Natural killer cell treated with Interleukin-12 subunit alpha and Interleukin-12 subunit beta and Interleukin-15 and Interleukin-18, amount 100 ng/mL, for 72 hours (primary cell): ENCODE data around the gene RAB8B. TPM values are rescaled to one million over a fixed set of nuclear protein-coding genes. Genes with fewer than 3 reads are reported as not detected.
A peak's percentile ranks its signal among the peaks of the same experiment; 100 is the strongest.

Experiments
- ATAC-seq, 2 donors: fragments of 150-1000 bp; cut with Tn5 transposase in 1 of 2; sonication (Bioruptor Pico), chemical (Tn5 transposase) in 1 of 2; 2 replicates each; pipeline ENCODE4 v1.10.0; 2021
- DNase-seq: peaks from one replicate; pipeline ENCODE4 v3.0.0; 2022; ENCODE audit warnings: low spot score
- H3K27ac Mint-ChIP-seq, 2 donors: 1 replicate in 1 of 2; 2 replicates in 1 of 2; pipeline ENCODE4 v1.8.0; 2022; ENCODE audit warnings: mixed read lengths in 2 of 2, mild to moderate bottlenecking in 1 of 2, moderate library complexity in 1 of 2
- H3K27me3 Mint-ChIP-seq, 2 donors: 1 replicate in 1 of 2; 2 replicates in 1 of 2; pipeline ENCODE4 v1.8.0; 2022; ENCODE audit warnings: mixed read lengths in 2 of 2
- H3K36me3 Mint-ChIP-seq: one replicate; pipeline ENCODE4 v1.8.0; 2022; ENCODE audit warnings: mixed read lengths
- H3K4me1 Mint-ChIP-seq, 2 donors: 1 replicate in 1 of 2; 2 replicates in 1 of 2; pipeline ENCODE4 v1.8.0; 2022; ENCODE audit warnings: low read depth in 2 of 2, mixed read lengths in 2 of 2, mild to moderate bottlenecking in 1 of 2
- H3K4me3 Mint-ChIP-seq: one replicate; pipeline ENCODE4 v1.8.0; 2022; ENCODE audit warnings: mixed read lengths
- H3K9me3 Mint-ChIP-seq: 2 replicates; pipeline ENCODE4 v1.8.0; 2022; ENCODE audit warnings: mixed read lengths
- total RNA-seq, 2 donors: library from RNA; stranded (reverse); gene quantifications; one replicate each; pipeline ENCODE4 v1.2.3, GENCODE V29; 2022

The RAB8B gene
- total RNA-seq, 2 donors from 2014 or later = 49.1 to 113 TPM

DNA sequence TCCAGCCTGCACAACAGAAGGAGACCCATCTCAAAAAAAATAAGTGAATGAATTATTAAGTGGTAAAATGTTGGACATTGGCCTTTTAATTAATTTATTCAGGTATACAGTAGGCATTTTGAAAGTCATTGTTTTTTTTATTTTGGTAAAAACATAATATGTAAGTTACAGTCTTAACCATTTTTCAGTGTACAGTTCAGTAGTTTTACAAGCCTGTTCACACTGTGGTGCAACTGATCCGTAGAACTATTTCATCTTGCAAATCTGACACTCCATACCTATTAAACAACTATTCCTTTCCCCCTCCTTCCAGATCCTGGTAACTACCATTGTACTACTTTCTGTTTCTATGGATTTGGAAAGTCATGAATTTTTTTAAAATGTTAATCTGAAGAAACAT is 51.9 kb downstream of the RAB8B start:
- H3K4me3 Mint-ChIP-seq = no peak overlapping the region
- peaks cover 16% of the 10 kb centered on the region for H3K36me3 Mint-ChIP-seq
- no peak overlapping the region for H3K27ac Mint-ChIP-seq
- DNase-seq (no peak), ATAC-seq (no peak)
- H3K4me1 Mint-ChIP-seq = peaks cover 59 to 63% of the 10 kb centered on the region in 2 donors
- no peaks in the 10 kb centered on the region for H3K27me3 Mint-ChIP-seq
- H3K9me3 Mint-ChIP-seq = no peaks in the 10 kb centered on the region

DNA sequence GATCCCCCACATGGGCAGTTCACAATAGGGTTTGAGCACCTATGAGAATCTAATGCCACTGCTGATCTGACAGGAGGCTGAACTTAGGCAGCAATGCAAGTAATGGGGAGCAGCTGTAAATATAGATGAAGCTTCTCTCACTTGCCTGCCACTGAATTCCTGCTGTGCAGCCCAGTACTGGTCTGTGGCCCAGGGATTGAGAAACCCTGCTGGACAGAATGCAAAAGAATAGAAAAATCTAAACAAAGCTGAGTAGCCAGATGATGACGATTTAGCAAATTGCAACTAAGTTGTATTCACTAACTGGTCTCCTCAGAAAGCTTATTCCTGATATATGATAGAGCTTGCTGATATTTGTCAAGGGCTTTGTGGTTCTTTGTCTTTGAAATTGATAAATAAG is 53.7 kb downstream of the RAB8B start:
- ATAC-seq (no peak), DNase-seq (no peak)
- peaks cover 55 to 60% of the 10 kb centered on the region in 2 donors for H3K4me1 Mint-ChIP-seq
- H3K36me3 Mint-ChIP-seq = peaks cover 19% of the 10 kb centered on the region
- peak overlapping the region; percentile 69 to 80 for H3K27ac Mint-ChIP-seq
- H3K4me3 Mint-ChIP-seq = peak overlapping the region; percentile 10
- no peaks in the 10 kb centered on the region for H3K27me3 Mint-ChIP-seq
- no peaks in the 10 kb centered on the region for H3K9me3 Mint-ChIP-seq

DNA sequence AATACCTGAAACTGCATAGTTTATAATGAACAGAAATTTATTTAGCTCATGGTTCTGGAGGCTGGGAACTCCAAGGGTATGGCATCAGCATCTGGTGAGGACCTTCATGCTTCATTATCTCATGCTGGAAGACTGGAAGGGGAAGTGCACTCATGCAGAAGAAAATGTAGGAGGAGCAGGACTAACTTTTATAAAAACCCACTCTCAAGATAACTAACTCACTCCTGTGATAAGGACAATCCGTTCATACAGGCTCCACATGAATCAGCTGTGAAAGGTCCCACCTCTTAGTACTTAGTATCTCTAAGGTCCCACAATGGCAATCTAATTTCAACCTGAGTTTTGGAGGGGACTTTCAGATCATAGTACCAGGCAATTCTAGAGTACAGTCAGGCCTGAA is 54.4 kb downstream of the RAB8B start:
- no peak for DNase-seq
- no peaks in the 10 kb centered on the region for H3K9me3 Mint-ChIP-seq
- no peak for ATAC-seq
- H3K4me3 Mint-ChIP-seq = no peak overlapping the region
- H3K27ac Mint-ChIP-seq = peak overlapping the region; percentile 69 to 80
- H3K36me3 Mint-ChIP-seq = peaks cover 19% of the 10 kb centered on the region
- peaks cover 53 to 59% of the 10 kb centered on the region in 2 donors for H3K4me1 Mint-ChIP-seq
- no peaks in the 10 kb centered on the region for H3K27me3 Mint-ChIP-seq

DNA sequence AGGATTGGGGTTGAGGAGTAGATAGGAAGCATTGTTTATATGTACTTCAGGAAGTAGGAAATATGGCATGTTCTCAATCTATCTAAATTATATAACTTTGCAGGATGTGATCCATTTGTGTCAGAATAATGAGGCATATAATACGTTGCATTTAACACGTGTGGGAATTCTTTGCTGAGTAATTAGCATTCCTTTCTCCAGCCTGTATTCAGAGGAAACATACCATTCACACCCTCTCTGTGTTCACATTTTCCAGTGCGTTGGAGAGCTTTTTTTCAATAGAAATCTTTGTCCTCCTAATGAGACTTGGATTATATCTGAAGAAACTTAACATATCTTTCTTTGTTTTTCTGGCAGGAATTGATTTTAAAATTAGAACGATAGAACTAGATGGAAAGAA is 55.0 kb downstream of the RAB8B start:
- Mint-ChIP-seq H3K36me3 (peaks cover 21% of the 10 kb centered on the region), H3K4me1 (peaks cover 54 to 59% of the 10 kb centered on the region in 2 donors), H3K27ac (peak overlapping the region; percentile 69 to 80), H3K27me3 (no peaks in the 10 kb centered on the region), H3K9me3 (no peaks in the 10 kb centered on the region), H3K4me3 (no peak overlapping the region)
- DNase-seq (no peak), ATAC-seq (no peak)

DNA sequence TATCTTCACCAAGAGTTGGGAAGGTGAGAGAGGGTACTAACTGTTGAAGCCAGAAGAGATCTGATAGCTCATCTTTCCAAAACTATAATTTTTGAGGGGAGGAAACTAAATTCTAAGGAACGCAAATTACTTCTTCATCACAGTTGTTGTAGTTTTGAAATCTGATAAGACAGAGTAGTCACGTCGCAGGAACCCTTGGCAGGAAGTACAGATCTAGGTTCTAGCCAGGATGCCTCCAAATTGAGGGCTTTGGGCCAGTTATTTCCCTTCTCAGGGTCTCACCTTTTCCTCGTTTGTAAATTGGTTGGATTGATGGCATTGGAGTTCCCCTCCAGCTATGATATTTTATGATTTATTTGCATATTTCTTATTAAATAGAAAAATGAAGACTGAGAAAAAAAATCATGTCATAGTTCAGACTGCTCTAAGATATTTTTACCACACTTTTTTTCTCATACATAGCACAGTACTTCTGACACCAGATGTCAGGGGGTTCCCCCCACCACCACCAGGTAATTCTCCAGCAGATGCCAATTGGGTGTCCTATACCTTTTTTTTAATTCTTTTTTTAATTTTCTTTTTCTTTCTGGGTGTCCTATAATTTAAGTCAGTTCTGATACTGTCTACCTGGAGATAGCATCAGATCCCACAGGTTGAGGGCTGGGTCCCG is 55.7 kb downstream of the RAB8B start:
- Mint-ChIP-seq H3K27ac (peak overlapping the region; percentile 69 to 80), H3K4me1 (peaks cover 50 to 56% of the 10 kb centered on the region in 2 donors), H3K27me3 (no peaks in the 10 kb centered on the region), H3K4me3 (no peak overlapping the region), H3K9me3 (no peaks in the 10 kb centered on the region), H3K36me3 (peaks cover 24% of the 10 kb centered on the region)
- no peak for DNase-seq
- no peak for ATAC-seq

DNA sequence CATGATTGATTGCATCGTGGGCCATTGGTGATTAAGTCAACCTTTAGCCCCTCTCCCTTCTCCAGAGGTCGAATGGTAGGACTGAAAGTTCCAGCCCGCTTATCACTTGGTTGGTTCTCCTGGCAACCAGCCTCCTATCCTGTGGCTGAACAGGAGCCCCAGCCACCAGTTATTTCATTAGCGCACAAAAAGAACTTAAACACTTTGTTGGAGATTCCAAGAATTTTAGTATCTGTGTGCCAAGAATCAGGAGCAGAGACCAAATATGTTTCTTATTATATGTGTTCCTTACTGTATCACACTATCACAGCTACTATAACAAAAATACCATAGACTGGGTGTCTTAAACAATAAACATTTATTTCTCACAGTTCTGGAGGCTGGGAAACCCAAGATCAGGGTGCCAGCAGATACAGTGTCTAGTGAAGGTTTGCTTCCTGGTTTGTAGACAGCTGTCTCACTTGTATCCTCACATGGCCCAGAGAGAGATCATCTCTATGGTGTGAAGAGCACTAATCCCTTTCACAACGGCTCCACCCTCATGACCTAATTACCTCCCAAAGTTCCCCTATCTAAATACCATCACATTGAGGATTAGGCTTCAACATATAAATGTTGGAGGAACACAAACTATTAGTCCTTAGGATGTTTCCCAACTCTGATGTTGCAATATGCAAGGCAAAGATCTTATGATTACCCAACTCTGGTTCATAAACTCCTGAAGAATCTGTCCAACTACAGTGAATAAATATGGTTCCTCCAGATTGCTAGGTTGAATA is 57.5 kb downstream of the RAB8B start:
- H3K36me3 Mint-ChIP-seq = peaks cover 28% of the 10 kb centered on the region
- peaks cover 58 to 68% of the 10 kb centered on the region in 2 donors for H3K4me1 Mint-ChIP-seq
- DNase-seq (no peak), ATAC-seq (peak; percentile 67 to 73)
- peak overlapping the region; percentile 27 for H3K4me3 Mint-ChIP-seq
- H3K27ac Mint-ChIP-seq = peak overlapping the region; percentile 80 to 91
- H3K9me3 Mint-ChIP-seq = no peaks in the 10 kb centered on the region
- H3K27me3 Mint-ChIP-seq = no peaks in the 10 kb centered on the region

DNA sequence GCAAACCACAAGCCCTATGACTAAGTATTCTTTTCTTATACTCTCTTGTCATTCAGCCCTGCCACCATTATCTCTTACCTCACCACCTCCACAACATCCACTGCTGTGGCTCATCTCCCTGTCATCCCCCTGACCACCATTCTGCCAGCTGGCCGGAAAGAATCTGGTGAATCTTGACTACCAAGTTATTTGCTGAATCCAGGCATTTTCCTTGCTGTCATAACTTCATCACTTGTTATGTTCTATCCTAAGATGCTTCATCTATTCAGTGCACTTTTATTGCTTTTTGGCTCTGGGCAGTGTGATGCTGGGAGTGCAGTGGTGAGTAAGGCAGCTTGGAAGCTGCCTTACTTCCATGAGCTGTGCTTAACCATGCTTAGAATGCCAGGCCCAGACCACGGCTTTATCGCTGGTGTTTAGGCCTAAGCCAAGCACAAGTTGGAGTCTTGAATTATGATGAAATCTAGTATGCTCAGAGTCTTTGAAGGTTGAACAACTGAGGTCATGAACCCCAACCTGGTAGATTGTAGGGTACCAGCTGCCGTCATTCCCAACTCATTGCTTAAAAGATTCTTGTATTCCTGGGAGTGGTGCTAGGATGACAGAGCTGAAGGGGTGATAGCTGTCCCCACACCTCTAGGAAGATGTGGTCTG is 61.0 kb downstream of the RAB8B start:
- no peaks in the 10 kb centered on the region for H3K27me3 Mint-ChIP-seq
- peak overlapping the region; percentile 7 to 43 for H3K27ac Mint-ChIP-seq
- H3K36me3 Mint-ChIP-seq = peaks cover 20% of the 10 kb centered on the region
- peak in 1 of 2 donors; percentile 48 for ATAC-seq
- no peaks in the 10 kb centered on the region for H3K9me3 Mint-ChIP-seq
- DNase-seq = no peak
- peaks cover 44 to 56% of the 10 kb centered on the region in 2 donors for H3K4me1 Mint-ChIP-seq
- H3K4me3 Mint-ChIP-seq = no peak overlapping the region

DNA sequence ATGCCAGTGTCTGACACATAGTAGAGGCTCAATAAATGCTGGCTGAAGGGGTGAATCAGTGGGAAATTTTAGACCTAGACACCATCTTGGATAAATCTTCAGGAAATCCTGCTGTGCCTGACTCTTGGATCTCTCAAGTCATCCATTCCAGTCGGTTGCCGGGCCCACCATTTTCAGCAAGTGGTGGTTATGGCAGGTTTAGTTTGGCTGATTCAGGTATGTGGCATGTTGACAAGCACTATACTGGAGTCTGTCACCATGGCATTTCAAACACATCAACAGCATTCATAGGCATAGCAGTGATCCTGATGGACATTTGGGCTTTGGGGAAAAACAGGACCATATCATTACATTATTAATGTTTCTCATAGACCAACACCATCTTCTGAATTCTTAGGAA is 62.3 kb downstream of the RAB8B start:
- H3K27me3 Mint-ChIP-seq = no peaks in the 10 kb centered on the region
- H3K9me3 Mint-ChIP-seq = no peaks in the 10 kb centered on the region
- peak overlapping the region in 1 of 2 donors; percentile 47 for H3K27ac Mint-ChIP-seq
- no peak overlapping the region for H3K4me3 Mint-ChIP-seq
- H3K36me3 Mint-ChIP-seq = peaks cover 14% of the 10 kb centered on the region
- no peak for DNase-seq
- no peak for ATAC-seq
- H3K4me1 Mint-ChIP-seq = peaks cover 37 to 57% of the 10 kb centered on the region in 2 donors

DNA sequence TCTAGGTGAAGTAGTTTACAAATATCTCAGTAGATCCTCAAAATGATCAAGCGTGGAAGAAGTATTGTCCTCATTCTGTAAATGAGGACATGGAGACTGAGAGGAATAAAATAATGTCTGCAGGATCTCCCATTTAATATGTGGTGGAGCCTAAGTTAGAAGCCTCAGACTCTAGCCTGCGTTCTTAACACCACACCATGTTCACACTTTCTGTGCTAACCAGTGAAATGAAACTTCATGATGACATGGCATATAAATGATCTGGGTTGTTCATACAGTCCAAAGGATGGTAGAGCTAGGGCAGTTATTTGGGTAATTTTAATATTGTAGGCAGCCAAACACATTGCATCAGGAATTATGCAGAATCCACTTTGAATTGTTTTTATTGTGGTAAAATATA is 62.9 kb downstream of the RAB8B start:
- Mint-ChIP-seq H3K27ac (peak overlapping the region in 1 of 2 donors; percentile 47), H3K9me3 (no peaks in the 10 kb centered on the region), H3K27me3 (no peaks in the 10 kb centered on the region), H3K4me1 (peaks cover 31 to 51% of the 10 kb centered on the region in 2 donors), H3K36me3 (peaks cover 9% of the 10 kb centered on the region), H3K4me3 (no peak overlapping the region)
- DNase-seq = no peak
- peak in 1 of 2 donors; percentile 62 for ATAC-seq

DNA sequence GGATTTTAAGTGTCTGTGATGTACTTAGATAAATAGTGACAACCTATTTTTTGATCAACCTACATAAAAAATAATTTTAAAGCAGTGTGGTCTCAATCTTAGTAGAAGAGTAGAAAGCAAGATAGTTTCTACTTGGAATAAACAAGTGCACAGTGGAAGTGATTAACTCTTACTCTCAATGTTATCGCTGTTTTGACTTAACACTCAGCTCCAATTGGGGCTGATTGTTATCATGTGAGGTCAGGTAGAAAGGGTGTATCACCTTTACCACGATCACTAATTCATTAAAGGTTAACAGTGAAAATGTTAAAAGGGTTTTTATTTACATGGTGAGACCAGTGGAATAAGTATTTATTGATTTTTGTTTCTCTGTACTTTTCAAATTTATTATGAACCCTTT is 65.6 kb downstream of the RAB8B start:
- Mint-ChIP-seq H3K9me3 (no peaks in the 10 kb centered on the region), H3K27ac (peak overlapping the region in 1 of 2 donors; percentile 88), H3K4me1 (peaks cover 16 to 42% of the 10 kb centered on the region in 2 donors), H3K27me3 (no peaks in the 10 kb centered on the region), H3K4me3 (no peak overlapping the region), H3K36me3 (peaks cover 10% of the 10 kb centered on the region)
- DNase-seq (no peak), ATAC-seq (no peak)

DNA sequence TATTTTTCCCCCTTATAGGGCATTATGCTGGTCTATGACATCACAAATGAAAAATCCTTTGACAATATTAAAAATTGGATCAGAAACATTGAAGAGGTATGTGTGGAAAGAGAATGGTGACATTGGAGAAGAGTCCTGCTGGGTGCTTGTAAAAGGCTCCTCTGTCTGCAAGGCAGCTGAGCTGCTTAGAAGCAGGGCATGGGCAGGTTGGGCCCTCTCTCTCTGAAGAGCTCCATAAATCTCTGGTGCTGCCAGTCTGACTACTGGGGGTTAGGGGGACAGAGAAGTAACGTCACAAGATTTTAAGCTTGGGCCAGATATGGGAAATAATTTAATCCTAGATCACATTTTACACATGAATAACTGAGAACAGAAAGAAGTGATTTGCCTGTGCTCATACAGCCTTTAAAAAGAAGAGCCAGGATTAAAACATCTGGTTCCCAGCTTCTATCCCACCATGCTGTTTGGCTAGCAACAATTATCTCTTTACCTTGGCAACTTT is 66.1 kb downstream of the RAB8B start:
- no peak for ATAC-seq
- peaks cover 14% of the 10 kb centered on the region for H3K36me3 Mint-ChIP-seq
- no peaks in the 10 kb centered on the region for H3K27me3 Mint-ChIP-seq
- no peaks in the 10 kb centered on the region for H3K9me3 Mint-ChIP-seq
- H3K27ac Mint-ChIP-seq = peak overlapping the region in 1 of 2 donors; percentile 19
- no peak overlapping the region for H3K4me3 Mint-ChIP-seq
- H3K4me1 Mint-ChIP-seq = peaks cover 16 to 38% of the 10 kb centered on the region in 2 donors
- no peak for DNase-seq

DNA sequence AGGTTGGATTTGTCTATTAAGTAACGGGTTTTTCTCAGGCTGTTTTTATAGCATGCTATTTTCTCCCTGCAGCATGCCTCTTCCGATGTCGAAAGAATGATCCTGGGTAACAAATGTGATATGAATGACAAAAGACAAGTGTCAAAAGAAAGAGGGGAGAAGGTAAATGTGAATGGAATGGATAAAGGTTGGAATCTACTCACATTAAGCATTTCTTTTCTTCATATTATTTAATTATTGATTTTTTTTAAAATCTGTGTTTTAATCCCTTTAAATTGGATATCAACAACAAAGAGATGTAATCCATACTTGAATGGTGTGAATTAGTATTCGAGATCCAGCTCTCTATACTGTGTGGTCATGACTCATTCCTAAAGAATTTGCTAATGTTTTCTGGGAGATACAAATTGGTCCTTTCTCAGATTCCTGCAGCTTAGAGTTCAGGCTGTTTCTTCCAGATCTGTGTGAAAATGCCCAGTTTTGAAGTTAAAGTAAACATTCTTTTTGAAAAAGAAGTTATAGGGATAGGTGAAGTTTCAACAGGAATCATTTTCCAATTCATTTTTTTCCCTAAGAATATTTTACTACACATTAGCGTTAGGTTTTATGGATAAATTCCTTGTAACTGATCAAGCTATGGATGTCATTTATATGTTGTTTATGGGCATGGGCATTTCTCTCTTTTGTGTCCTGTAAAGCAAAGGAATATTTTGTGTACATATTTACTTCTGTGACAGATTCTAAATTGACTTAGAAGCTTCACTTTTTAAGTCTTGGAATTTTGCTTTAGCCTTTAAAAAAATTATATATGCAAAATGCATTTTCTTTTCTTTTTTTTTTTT is 67.2 kb downstream of the RAB8B start:
- Mint-ChIP-seq H3K36me3 (peaks cover 21% of the 10 kb centered on the region), H3K4me3 (no peak overlapping the region), H3K9me3 (no peaks in the 10 kb centered on the region), H3K27ac (peak overlapping the region in 1 of 2 donors; percentile 19), H3K4me1 (peaks cover 9 to 27% of the 10 kb centered on the region in 2 donors), H3K27me3 (no peaks in the 10 kb centered on the region)
- DNase-seq = no peak
- no peak for ATAC-seq

DNA sequence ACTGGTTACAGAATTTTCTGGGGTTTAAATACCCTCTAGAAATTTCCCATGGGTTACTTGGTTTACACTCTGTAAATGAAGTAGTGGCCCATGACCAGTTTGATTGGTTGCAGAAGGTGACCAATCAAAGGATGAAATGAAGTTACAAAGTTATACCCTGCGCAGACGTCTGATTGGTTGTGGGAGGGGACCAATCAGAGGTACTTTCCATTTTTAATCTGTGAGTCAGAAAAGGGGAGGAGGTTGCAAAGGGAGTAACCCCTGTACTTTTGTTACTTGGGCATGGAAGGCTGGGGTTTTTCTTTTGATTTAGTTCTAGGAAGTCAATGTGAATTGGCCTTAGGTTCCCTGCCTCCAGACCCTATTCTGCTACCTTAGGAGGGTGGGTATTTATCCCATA is 69.3 kb downstream of the RAB8B start:
- Mint-ChIP-seq H3K4me3 (no peak overlapping the region), H3K27ac (peak overlapping the region; percentile 26 to 68), H3K27me3 (no peaks in the 10 kb centered on the region), H3K9me3 (no peaks in the 10 kb centered on the region), H3K4me1 (peaks cover 0 to 20% of the 10 kb centered on the region in 2 donors), H3K36me3 (peaks cover 31% of the 10 kb centered on the region)
- DNase-seq (no peak), ATAC-seq (peak; percentile 32 to 48)
